ENCODE measurements around the gene COA8. TPM values are rescaled to one million over a fixed set of nuclear protein-coding genes. Genes with fewer than 3 reads are reported as not detected.

The COA8 gene
- total and polyA plus RNA-seq, 2 donors (not counting 1 experiment from before 2014, with no cell fraction given): 25.5 to 26.4 TPM

- Histone ChIP-seq H3K27ac (ENCODE audit: insufficient read depth, low read length) (peak overlapping the region; percentile 47), H3K9ac (ENCODE audit: insufficient read depth, low read length) (peak overlapping the region; percentile 3), H3K79me2 (ENCODE audit: control insufficient read depth, insufficient read depth, low read length) (peaks cover 13% of the 10 kb centered on the region)
These were observed 13.7 kb downstream of the COA8 start for GRCh38 chr14:103576371-103577024.

GRCh38 chr14:103578401-103579075 lies 15.8 kb downstream of the COA8 start:
- peaks cover 11% of the 10 kb centered on the region for H3K79me2 ChIP-seq (ENCODE audit: control insufficient read depth, insufficient read depth, low read length)
- H3K9me3 ChIP-seq (ENCODE audit: control insufficient read depth, insufficient read depth, low read depth, low read length): no peaks in the 10 kb centered on the region
- DNase-seq (ENCODE audit: low read depth in 2 of 2): no peak

More at GRCh38 chr14:103576371-103577024, 13.7 kb downstream of the COA8 start:
- Histone ChIP-seq H3K4me3 (replicated peaks in 1 of 4; ENCODE audit: control extremely low read depth in 1 of 4, insufficient read depth in 1 of 4, low read depth in 3 of 4, low read length in 4 of 4) (peak overlapping the region in 1 of 4 experiments; percentile 8), H4K20me1 (ENCODE audit: control insufficient read depth, extremely low read depth, insufficient read depth, low read length) (no peaks in the 10 kb centered on the region), H3K36me3 (ENCODE audit: control insufficient read depth, insufficient read depth, low read length) (peaks cover 5% of the 10 kb centered on the region), H3K4me1 (ENCODE audit: control insufficient read depth, extremely low read depth, insufficient read depth, low read length) (peaks cover 13% of the 10 kb centered on the region), H3K27me3 (ENCODE audit: control insufficient read depth, insufficient read depth, low read length) (no peaks in the 10 kb centered on the region), H3K9me3 (ENCODE audit: control insufficient read depth, insufficient read depth, low read depth, low read length) (no peaks in the 10 kb centered on the region), H2AFZ (ENCODE audit: low read length) (no peak overlapping the region), H3K4me2 (ENCODE audit: extremely low read depth, insufficient read depth, low read length) (peak overlapping the region; percentile 21)
- TF ChIP-seq EZH2 (IDR thresholded peaks at IDR 0.05; ENCODE audit: low read length, missing control alignments) (no peak), CTCF (conservative IDR thresholded peaks at IDR 0.05 in 1 of 2, IDR thresholded peaks at IDR 0.05 in 1 of 2; ENCODE audit: low read depth in 1 of 2, low read length in 2 of 2) (no peak)
- DNase-seq (ENCODE audit: low read depth in 2 of 2): peak; percentile 83 to 91

More at GRCh38 chr14:103578401-103579075, 15.8 kb downstream of the COA8 start:
- H3K4me3 ChIP-seq (replicated peaks in 1 of 4; ENCODE audit: control extremely low read depth in 1 of 4, insufficient read depth in 1 of 4, low read depth in 3 of 4, low read length in 4 of 4): no peak overlapping the region
- H3K27me3 ChIP-seq (ENCODE audit: control insufficient read depth, insufficient read depth, low read length): no peaks in the 10 kb centered on the region
- no peaks in the 10 kb centered on the region for H4K20me1 ChIP-seq (ENCODE audit: control insufficient read depth, extremely low read depth, insufficient read depth, low read length)
- no peak overlapping the region for H3K4me2 ChIP-seq (ENCODE audit: extremely low read depth, insufficient read depth, low read length)
- no peak overlapping the region for H3K9ac ChIP-seq (ENCODE audit: insufficient read depth, low read length)
- TF ChIP-seq CTCF (conservative IDR thresholded peaks at IDR 0.05 in 1 of 2, IDR thresholded peaks at IDR 0.05 in 1 of 2; ENCODE audit: low read depth in 1 of 2, low read length in 2 of 2) (no peak), EZH2 (IDR thresholded peaks at IDR 0.05; ENCODE audit: low read length, missing control alignments) (no peak)
- H3K36me3 ChIP-seq (ENCODE audit: control insufficient read depth, insufficient read depth, low read length): peaks cover 5% of the 10 kb centered on the region
- H2AFZ ChIP-seq (ENCODE audit: low read length): no peak overlapping the region
- no peak overlapping the region for H3K27ac ChIP-seq (ENCODE audit: insufficient read depth, low read length)
- H3K4me1 ChIP-seq (ENCODE audit: control insufficient read depth, extremely low read depth, insufficient read depth, low read length): peaks cover 13% of the 10 kb centered on the region

Data from fibroblast of lung (primary cell).